CD4-positive, alpha-beta T cell treated with Interleukin-4 for 4 hours (primary cell): Measurements from ENCODE around the gene ADGRV1.
"Not testable (repeated sequence)": the region's sequence is repeated elsewhere in the genome, so short reads cannot be mapped to it uniquely, and the experiment has no call there.

Experiments used
- DNase-seq: peaks from one replicate; pipeline ENCODE4 v3.0.0-alpha.2; 2020

The ADGRV1 gene

GRCh38 chr5:91007780-91008402 is 449.3 kb downstream of the ADGRV1 start:
- DNase-seq, result no peak

- no peak for DNase-seq
Observed at GRCh38 chr5:91010090-91010489, 451.5 kb downstream of the ADGRV1 start.

GRCh38 chr5:91011029-91011428 is 452.4 kb downstream of the ADGRV1 start:
- no peak for DNase-seq

- DNase-seq, result not testable (repeated sequence)
Observed at GRCh38 chr5:91012867-91013266, 454.3 kb downstream of the ADGRV1 start.

- DNase-seq, result no peak
Observed at GRCh38 chr5:91016322-91016721, 457.7 kb downstream of the ADGRV1 start.

GRCh38 chr5:91016954-91017700 is 458.5 kb downstream of the ADGRV1 start:
- no peak for DNase-seq

- no peak for DNase-seq
Observed at GRCh38 chr5:91018200-91018599, 459.6 kb downstream of the ADGRV1 start.

- DNase-seq, result no peak
Observed at GRCh38 chr5:91018712-91019371, 460.2 kb downstream of the ADGRV1 start.

- no peak for DNase-seq
Observed at GRCh38 chr5:91020065-91020800, 461.6 kb downstream of the ADGRV1 start.

- no peak for DNase-seq
Observed at GRCh38 chr5:91022518-91022917, 463.9 kb downstream of the ADGRV1 start.

GRCh38 chr5:91024206-91024605 is 465.6 kb downstream of the ADGRV1 start:
- DNase-seq, result no peak

GRCh38 chr5:91024727-91025126 is 466.1 kb downstream of the ADGRV1 start:
- DNase-seq, result no peak

GRCh38 chr5:91025449-91025848 is 466.9 kb downstream of the ADGRV1 start:
- DNase-seq, result no peak

- DNase-seq, result no peak
Observed at GRCh38 chr5:91025956-91026355, 467.4 kb downstream of the ADGRV1 start.

GRCh38 chr5:91026466-91026865 is 467.9 kb downstream of the ADGRV1 start:
- no peak for DNase-seq

- no peak for DNase-seq
Observed at GRCh38 chr5:91027405-91028139, 469.0 kb downstream of the ADGRV1 start.

GRCh38 chr5:91028499-91028956 is 469.9 kb downstream of the ADGRV1 start:
- no peak for DNase-seq

- DNase-seq, result no peak
Observed at GRCh38 chr5:91030521-91031401, 472.2 kb downstream of the ADGRV1 start.

- no peak for DNase-seq
Observed at GRCh38 chr5:91031402-91031752, 472.8 kb downstream of the ADGRV1 start.

GRCh38 chr5:91032125-91032524 is 473.5 kb downstream of the ADGRV1 start:
- DNase-seq, result no peak

- DNase-seq, result no peak
Observed at GRCh38 chr5:91033370-91033769, 474.8 kb downstream of the ADGRV1 start.
